ENCODE data around the gene MYO1B.

MYO1B gene

GRCh38 chr2:191394043-191394442 lies 148.8 kb downstream of the MYO1B start:
- no peaks in the 10 kb centered on the region for H3K79me2 ChIP-seq (ENCODE audit: control insufficient read depth, insufficient read depth, low read length, unreplicated experiment)
- H3K4me1 ChIP-seq (ENCODE audit: control insufficient read depth, insufficient read depth, low read length, unreplicated experiment): no peaks in the 10 kb centered on the region
- H3K4me3 ChIP-seq (ENCODE audit: low read depth, low read length): no peak overlapping the region
- H3K27ac ChIP-seq (ENCODE audit: low read depth, low read length): no peak overlapping the region
- no peak overlapping the region for H2AFZ ChIP-seq (ENCODE audit: low read length, unreplicated experiment)
- peaks cover 72% of the 10 kb centered on the region for H3K36me3 ChIP-seq (ENCODE audit: insufficient read depth, low read length)
- no peaks in the 10 kb centered on the region for H3K27me3 ChIP-seq (ENCODE audit: insufficient read depth, low read length)

GRCh38 chr2:191396794-191397193 lies 151.6 kb downstream of the MYO1B start:
- no peak overlapping the region for H3K4me3 ChIP-seq (ENCODE audit: low read depth, low read length)
- H3K79me2 ChIP-seq (ENCODE audit: control insufficient read depth, insufficient read depth, low read length, unreplicated experiment): no peaks in the 10 kb centered on the region
- peaks cover 15% of the 10 kb centered on the region for H3K4me1 ChIP-seq (ENCODE audit: control insufficient read depth, insufficient read depth, low read length, unreplicated experiment)
- no peaks in the 10 kb centered on the region for H3K27me3 ChIP-seq (ENCODE audit: insufficient read depth, low read length)
- H3K27ac ChIP-seq (ENCODE audit: low read depth, low read length): no peak overlapping the region
- no peak overlapping the region for H2AFZ ChIP-seq (ENCODE audit: low read length, unreplicated experiment)
- peaks cover 59% of the 10 kb centered on the region for H3K36me3 ChIP-seq (ENCODE audit: insufficient read depth, low read length)

GRCh38 chr2:191399601-191400000 lies 154.4 kb downstream of the MYO1B start:
- Histone ChIP-seq H3K27ac (ENCODE audit: low read depth, low read length) (no peak overlapping the region), H3K4me3 (ENCODE audit: low read depth, low read length) (no peak overlapping the region), H3K4me1 (ENCODE audit: control insufficient read depth, insufficient read depth, low read length, unreplicated experiment) (peaks cover 33% of the 10 kb centered on the region), H3K36me3 (ENCODE audit: insufficient read depth, low read length) (peaks cover 46% of the 10 kb centered on the region), H2AFZ (ENCODE audit: low read length, unreplicated experiment) (no peak overlapping the region), H3K27me3 (ENCODE audit: insufficient read depth, low read length) (no peaks in the 10 kb centered on the region), H3K79me2 (ENCODE audit: control insufficient read depth, insufficient read depth, low read length, unreplicated experiment) (no peaks in the 10 kb centered on the region)

DNA sequence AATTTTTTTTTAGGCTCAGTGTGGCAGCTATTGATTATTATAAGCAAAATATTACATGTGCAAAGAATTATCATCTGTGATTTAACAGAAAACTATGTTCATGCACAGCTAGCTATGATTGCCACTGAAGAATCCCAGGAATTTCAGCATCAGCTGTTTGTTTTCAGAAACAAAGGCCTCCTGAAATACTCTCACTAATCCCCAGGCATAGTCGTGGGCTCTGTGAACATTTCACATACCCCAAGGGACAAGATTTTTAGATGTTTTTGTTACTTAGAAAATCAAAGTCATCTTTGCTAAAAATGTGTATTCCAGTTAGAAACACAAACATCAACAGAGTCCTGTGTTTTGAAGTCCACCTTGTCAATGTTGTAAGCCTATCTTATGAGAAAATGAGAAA lies 156.1 kb downstream of the MYO1B start:
- peak overlapping the region; percentile 35 for H3K27ac ChIP-seq (ENCODE audit: low read depth, low read length)

GRCh38 chr2:191402966-191403565 lies 157.9 kb downstream of the MYO1B start:
- Histone ChIP-seq H3K27ac (ENCODE audit: low read depth, low read length) (no peak overlapping the region), H3K36me3 (ENCODE audit: insufficient read depth, low read length) (peaks cover 29% of the 10 kb centered on the region)

More for the DNA sequence above, 156.1 kb downstream of the MYO1B start:
- no peak overlapping the region for H2AFZ ChIP-seq (ENCODE audit: low read length, unreplicated experiment)
- H3K79me2 ChIP-seq (ENCODE audit: control insufficient read depth, insufficient read depth, low read length, unreplicated experiment): no peaks in the 10 kb centered on the region
- no peak overlapping the region for H3K4me3 ChIP-seq (ENCODE audit: low read depth, low read length)
- H3K4me1 ChIP-seq (ENCODE audit: control insufficient read depth, insufficient read depth, low read length, unreplicated experiment): peaks cover 39% of the 10 kb centered on the region
- peaks cover 35% of the 10 kb centered on the region for H3K36me3 ChIP-seq (ENCODE audit: insufficient read depth, low read length)
- no peaks in the 10 kb centered on the region for H3K27me3 ChIP-seq (ENCODE audit: insufficient read depth, low read length)

GRCh38 chr2:191404568-191404991 lies 159.4 kb downstream of the MYO1B start:
- no peaks in the 10 kb centered on the region for H3K79me2 ChIP-seq (ENCODE audit: control insufficient read depth, insufficient read depth, low read length, unreplicated experiment)
- H3K4me3 ChIP-seq (ENCODE audit: low read depth, low read length): no peak overlapping the region
- H3K4me1 ChIP-seq (ENCODE audit: control insufficient read depth, insufficient read depth, low read length, unreplicated experiment): peaks cover 39% of the 10 kb centered on the region
- H3K36me3 ChIP-seq (ENCODE audit: insufficient read depth, low read length): peaks cover 38% of the 10 kb centered on the region
- H3K27ac ChIP-seq (ENCODE audit: low read depth, low read length): peak overlapping the region; percentile 45; the same call in 1 of the 2 replicates
- no peak overlapping the region for H2AFZ ChIP-seq (ENCODE audit: low read length, unreplicated experiment)
- no peaks in the 10 kb centered on the region for H3K27me3 ChIP-seq (ENCODE audit: insufficient read depth, low read length)

More at GRCh38 chr2:191402966-191403565, 157.9 kb downstream of the MYO1B start:
- H3K27me3 ChIP-seq (ENCODE audit: insufficient read depth, low read length): no peaks in the 10 kb centered on the region
- H3K4me3 ChIP-seq (ENCODE audit: low read depth, low read length): no peak overlapping the region
- H3K4me1 ChIP-seq (ENCODE audit: control insufficient read depth, insufficient read depth, low read length, unreplicated experiment): peaks cover 39% of the 10 kb centered on the region
- H2AFZ ChIP-seq (ENCODE audit: low read length, unreplicated experiment): no peak overlapping the region
- no peaks in the 10 kb centered on the region for H3K79me2 ChIP-seq (ENCODE audit: control insufficient read depth, insufficient read depth, low read length, unreplicated experiment)

- peaks cover 36% of the 10 kb centered on the region for H3K4me1 ChIP-seq (ENCODE audit: control insufficient read depth, insufficient read depth, low read length, unreplicated experiment)
- H3K36me3 ChIP-seq (ENCODE audit: insufficient read depth, low read length): peaks cover 31% of the 10 kb centered on the region
- no peak overlapping the region for H3K27ac ChIP-seq (ENCODE audit: low read depth, low read length)
- no peaks in the 10 kb centered on the region for H3K79me2 ChIP-seq (ENCODE audit: control insufficient read depth, insufficient read depth, low read length, unreplicated experiment)
- H3K4me3 ChIP-seq (ENCODE audit: low read depth, low read length): no peak overlapping the region
- H3K27me3 ChIP-seq (ENCODE audit: insufficient read depth, low read length): no peaks in the 10 kb centered on the region
- no peak overlapping the region for H2AFZ ChIP-seq (ENCODE audit: low read length, unreplicated experiment)
Observed at GRCh38 chr2:191405546-191405945, 160.3 kb downstream of the MYO1B start.

GRCh38 chr2:191410646-191411436 lies 165.6 kb downstream of the MYO1B start:
- no peaks in the 10 kb centered on the region for H3K79me2 ChIP-seq (ENCODE audit: control insufficient read depth, insufficient read depth, low read length, unreplicated experiment)
- H3K27ac ChIP-seq (ENCODE audit: low read depth, low read length): no peak overlapping the region
- no peak overlapping the region for H3K4me3 ChIP-seq (ENCODE audit: low read depth, low read length)
- H3K27me3 ChIP-seq (ENCODE audit: insufficient read depth, low read length): no peaks in the 10 kb centered on the region
- no peaks in the 10 kb centered on the region for H3K4me1 ChIP-seq (ENCODE audit: control insufficient read depth, insufficient read depth, low read length, unreplicated experiment)
- no peak overlapping the region for H2AFZ ChIP-seq (ENCODE audit: low read length, unreplicated experiment)
- peaks cover 41% of the 10 kb centered on the region for H3K36me3 ChIP-seq (ENCODE audit: insufficient read depth, low read length)

- Histone ChIP-seq H3K36me3 (ENCODE audit: insufficient read depth, low read length) (peaks cover 41% of the 10 kb centered on the region), H2AFZ (ENCODE audit: low read length, unreplicated experiment) (no peak overlapping the region), H3K79me2 (ENCODE audit: control insufficient read depth, insufficient read depth, low read length, unreplicated experiment) (no peaks in the 10 kb centered on the region), H3K4me1 (ENCODE audit: control insufficient read depth, insufficient read depth, low read length, unreplicated experiment) (no peaks in the 10 kb centered on the region), H3K27ac (ENCODE audit: low read depth, low read length) (no peak overlapping the region), H3K27me3 (ENCODE audit: insufficient read depth, low read length) (no peaks in the 10 kb centered on the region), H3K4me3 (ENCODE audit: low read depth, low read length) (no peak overlapping the region)
Observed at GRCh38 chr2:191411472-191411871, 166.3 kb downstream of the MYO1B start.

- Histone ChIP-seq H2AFZ (ENCODE audit: low read length, unreplicated experiment) (no peak overlapping the region), H3K79me2 (ENCODE audit: control insufficient read depth, insufficient read depth, low read length, unreplicated experiment) (no peaks in the 10 kb centered on the region), H3K36me3 (ENCODE audit: insufficient read depth, low read length) (peaks cover 41% of the 10 kb centered on the region), H3K27ac (ENCODE audit: low read depth, low read length) (no peak overlapping the region), H3K4me1 (ENCODE audit: control insufficient read depth, insufficient read depth, low read length, unreplicated experiment) (no peaks in the 10 kb centered on the region), H3K4me3 (ENCODE audit: low read depth, low read length) (no peak overlapping the region), H3K27me3 (ENCODE audit: insufficient read depth, low read length) (no peaks in the 10 kb centered on the region)
Observed at GRCh38 chr2:191412353-191412752, 167.1 kb downstream of the MYO1B start.

DNA sequence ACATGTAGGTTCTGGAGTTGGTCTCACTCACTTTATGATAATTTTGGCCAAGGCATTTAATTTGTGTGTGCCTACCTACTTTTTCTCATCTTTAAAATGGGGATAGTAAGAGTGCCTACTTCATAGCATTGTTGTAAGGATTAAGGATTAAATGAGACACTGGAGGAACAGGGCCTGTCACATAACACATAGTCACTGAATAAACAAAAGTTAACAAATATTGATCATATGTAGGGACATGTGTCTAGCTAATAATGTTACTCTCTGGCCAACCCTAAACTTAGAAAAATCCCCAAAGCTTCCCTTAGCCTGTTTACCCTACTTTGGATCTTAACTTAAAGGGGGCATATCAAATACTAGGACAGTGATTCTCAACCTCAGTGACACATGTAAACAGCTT lies 169.9 kb downstream of the MYO1B start:
- Histone ChIP-seq H3K27ac (ENCODE audit: low read depth, low read length) (no peak overlapping the region), H2AFZ (ENCODE audit: low read length, unreplicated experiment) (no peak overlapping the region), H3K36me3 (ENCODE audit: insufficient read depth, low read length) (peaks cover 32% of the 10 kb centered on the region), H3K4me3 (ENCODE audit: low read depth, low read length) (no peak overlapping the region), H3K27me3 (ENCODE audit: insufficient read depth, low read length) (no peaks in the 10 kb centered on the region), H3K79me2 (ENCODE audit: control insufficient read depth, insufficient read depth, low read length, unreplicated experiment) (no peaks in the 10 kb centered on the region), H3K4me1 (ENCODE audit: control insufficient read depth, insufficient read depth, low read length, unreplicated experiment) (no peaks in the 10 kb centered on the region)
